ENCODE measurements around the gene JSRP1.

The JSRP1 gene

DNA sequence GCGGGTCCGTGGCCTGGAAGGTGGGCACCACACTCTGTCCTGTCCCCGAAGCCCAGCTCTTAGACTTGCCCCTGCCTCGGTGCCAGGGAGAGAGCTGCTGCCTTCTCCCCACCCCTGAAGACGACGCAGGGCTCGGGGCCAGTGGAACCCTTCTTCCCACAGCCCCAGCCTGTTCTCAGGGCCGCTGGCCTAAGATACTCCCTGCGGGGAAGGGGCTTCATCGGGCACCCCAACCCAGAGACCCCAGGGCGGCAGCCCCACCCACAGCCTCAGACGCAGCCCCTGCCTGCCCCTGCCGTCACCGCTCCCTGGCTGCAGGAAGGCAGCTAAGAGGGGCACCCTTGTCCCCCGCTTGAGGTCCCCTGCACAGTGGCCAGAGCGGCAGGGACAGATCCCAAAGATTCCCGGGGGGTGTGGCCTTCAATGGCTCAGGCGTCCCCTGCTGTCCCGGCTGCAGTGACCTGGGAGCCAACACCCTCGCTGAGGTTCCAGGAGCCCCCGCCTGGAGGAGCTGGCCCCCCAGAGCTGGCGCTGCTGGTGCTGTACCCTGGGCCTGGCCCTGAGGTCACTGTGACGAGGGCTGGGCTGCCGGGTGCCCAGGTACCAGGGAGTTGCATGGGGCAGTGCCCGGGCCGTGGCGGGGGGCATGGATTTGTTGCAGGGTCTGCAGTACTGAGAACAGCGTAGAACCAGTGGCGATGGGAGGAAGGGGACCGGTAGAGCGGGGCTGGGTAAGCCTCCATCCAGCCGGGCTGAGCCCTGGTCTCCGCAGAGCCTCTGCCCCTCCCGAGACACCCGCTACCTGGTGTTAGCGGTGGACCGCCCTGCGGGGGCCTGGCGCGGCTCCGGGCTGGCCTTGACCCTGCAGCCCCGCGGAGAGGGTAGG lies 6.1 kb downstream of the JSRP1 start:
- no peak for DNase-seq (ENCODE audit: low read depth, low spot score)
- Histone ChIP-seq H3K27me3 (ENCODE audit: insufficient read depth, insufficient read length) (no peaks in the 10 kb centered on the region), H3K36me3 (ENCODE audit: insufficient read depth, insufficient read length, low read length) (peaks cover 67% of the 10 kb centered on the region), H3K9me3 (ENCODE audit: insufficient read depth, low read length) (no peaks in the 10 kb centered on the region), H3K4me1 (ENCODE audit: insufficient read depth, insufficient read length) (peaks cover 14% of the 10 kb centered on the region), H3K4me3 (ENCODE audit: insufficient read length, low read depth) (no peak overlapping the region), H3K9ac (ENCODE audit: insufficient read length, low read depth) (no peak overlapping the region)
- TF ChIP-seq YY1 (IDR thresholded peaks at IDR 0.05; ENCODE audit: insufficient read depth, insufficient read length) (no peak), SUZ12 (IDR thresholded peaks at IDR 0.05; ENCODE audit: extremely low read depth, insufficient read depth, insufficient read length) (no peak), ZNF274 (IDR thresholded peaks at IDR 0.05; ENCODE audit: low read depth, low read length) (no peak)

DNA sequence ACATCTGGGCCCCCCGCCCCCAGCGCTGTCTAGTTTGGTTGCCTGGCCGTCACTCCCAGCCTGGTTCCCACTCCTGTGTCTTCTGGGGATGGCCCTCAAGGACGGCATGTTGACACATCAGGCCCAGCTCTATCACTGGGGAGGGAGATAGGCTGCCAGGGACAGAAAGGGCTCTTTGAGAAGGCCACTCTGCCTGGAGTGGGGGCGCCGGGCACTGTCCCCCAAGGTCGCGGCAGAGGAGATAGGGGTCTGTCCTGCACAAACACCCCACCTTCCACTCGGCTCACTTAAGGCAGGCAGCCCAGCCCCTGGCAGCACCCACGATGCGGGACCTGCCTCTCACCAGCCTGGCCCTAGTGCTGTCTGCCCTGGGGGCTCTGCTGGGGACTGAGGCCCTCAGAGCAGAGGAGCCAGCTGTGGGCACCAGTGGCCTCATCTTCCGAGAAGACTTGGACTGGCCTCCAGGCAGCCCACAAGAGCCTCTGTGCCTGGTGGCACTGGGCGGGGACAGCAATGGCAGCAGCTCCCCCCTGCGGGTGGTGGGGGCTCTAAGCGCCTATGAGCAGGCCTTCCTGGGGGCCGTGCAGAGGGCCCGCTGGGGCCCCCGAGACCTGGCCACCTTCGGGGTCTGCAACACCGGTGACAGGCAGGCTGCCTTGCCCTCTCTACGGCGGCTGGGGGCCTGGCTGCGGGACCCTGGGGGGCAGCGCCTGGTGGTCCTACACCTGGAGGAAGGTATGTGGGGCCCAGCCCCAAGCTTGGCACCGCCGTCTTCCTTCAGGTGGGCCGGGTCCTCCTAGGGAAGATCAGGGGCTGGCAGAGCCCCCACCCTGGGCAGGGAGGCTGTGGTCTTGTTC lies 7.0 kb downstream of the JSRP1 start, which contains the start of gene AMH:
Gene AMH (plus strand): TSS at position 314 of the 857 bp plus-strand sequence. CDS start 10 bp downstream, at position 324.
- H3K4me3 ChIP-seq (ENCODE audit: insufficient read length, low read depth): no peak within 1 kb of the TSS
- no peak within 1 kb of the TSS for H3K9ac ChIP-seq (ENCODE audit: insufficient read length, low read depth)
- H3K4me1 ChIP-seq (ENCODE audit: insufficient read depth, insufficient read length): peaks cover 14% of the 10 kb centered on the region
- DNase-seq (ENCODE audit: low read depth, low spot score): no peak
- peaks cover 76% of the 10 kb centered on the region for H3K36me3 ChIP-seq (ENCODE audit: insufficient read depth, insufficient read length, low read length)
- no peak for TF ChIP-seq SUZ12 (IDR thresholded peaks at IDR 0.05; ENCODE audit: extremely low read depth, insufficient read depth, insufficient read length)
- TF ChIP-seq ZNF274 (IDR thresholded peaks at IDR 0.05; ENCODE audit: low read depth, low read length): no peak
- no peak for TF ChIP-seq YY1 (IDR thresholded peaks at IDR 0.05; ENCODE audit: insufficient read depth, insufficient read length)
- H3K9me3 ChIP-seq (ENCODE audit: insufficient read depth, low read length): no peaks in the 10 kb centered on the region
- no peaks in the 10 kb centered on the region for H3K27me3 ChIP-seq (ENCODE audit: insufficient read depth, insufficient read length)

DNA sequence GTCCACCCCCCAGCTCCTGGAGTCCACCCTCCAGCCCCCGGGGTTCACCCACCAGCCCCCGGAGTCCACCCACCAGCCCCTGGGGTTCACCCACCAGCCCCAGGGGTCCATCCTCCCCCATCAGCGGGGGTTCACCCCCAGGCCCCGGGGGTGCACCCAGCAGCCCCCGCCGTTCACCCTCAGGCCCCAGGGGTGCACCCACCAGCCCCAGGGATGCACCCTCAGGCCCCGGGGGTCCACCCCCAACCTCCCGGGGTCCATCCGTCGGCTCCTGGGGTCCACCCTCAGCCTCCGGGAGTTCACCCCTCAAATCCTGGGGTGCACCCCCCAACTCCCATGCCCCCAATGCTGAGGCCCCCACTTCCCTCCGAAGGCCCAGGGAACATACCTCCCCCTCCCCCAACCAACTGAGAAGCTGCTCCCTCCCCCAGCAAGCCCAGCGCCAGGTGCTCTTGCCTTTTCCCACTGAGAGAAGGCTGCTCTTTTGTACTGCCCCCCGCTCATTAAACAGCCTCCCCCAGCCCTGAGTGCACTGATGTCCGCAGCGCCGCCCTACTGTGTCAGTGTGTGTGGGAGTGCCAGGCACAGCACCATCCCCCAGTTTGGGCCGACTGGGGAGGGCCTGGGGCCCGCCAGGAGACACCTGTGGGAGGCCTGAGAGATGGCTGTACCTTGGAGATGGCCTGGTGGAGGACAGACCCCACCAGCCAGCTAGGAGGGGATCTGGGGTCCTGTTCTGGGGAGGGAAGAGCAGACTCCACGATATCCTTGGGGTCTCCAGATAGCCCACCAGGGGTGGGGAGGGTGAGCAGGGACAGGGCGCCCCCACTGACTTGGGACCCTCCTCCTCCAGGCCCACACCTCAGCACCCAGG lies 7.8 kb downstream of the JSRP1 start:
- H3K36me3 ChIP-seq (ENCODE audit: insufficient read depth, insufficient read length, low read length): peaks cover 84% of the 10 kb centered on the region
- DNase-seq (ENCODE audit: low read depth, low spot score): no peak

DNA sequence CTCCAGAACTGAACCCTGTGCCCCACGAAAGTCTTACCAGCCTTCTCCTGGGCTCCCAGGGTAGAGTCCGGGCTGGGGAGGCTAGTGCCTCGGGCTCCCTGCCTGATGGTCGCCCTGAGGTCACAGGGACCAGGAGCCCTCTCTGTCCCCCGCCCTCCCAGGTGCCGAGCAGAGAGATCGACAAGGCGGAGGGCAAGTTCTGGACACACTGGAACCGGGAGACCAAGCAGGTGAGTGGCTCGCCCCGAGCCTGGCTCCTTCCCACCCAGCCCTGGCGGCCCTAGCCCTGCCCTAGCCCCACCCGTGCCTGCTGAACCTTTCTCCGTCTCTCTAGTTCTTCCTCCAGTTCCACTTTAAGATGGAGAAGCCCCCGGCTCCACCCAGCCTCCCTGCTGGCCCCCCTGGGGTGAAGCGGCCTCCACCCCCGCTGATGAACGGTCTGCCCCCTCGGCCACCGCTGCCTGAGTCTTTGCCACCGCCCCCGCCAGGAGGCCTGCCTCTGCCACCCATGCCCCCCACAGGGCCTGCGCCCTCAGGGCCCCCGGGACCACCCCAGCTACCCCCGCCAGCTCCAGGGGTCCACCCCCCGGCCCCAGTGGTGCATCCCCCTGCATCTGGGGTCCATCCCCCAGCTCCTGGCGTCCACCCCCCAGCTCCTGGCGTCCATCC lies 8.7 kb downstream of the JSRP1 start:
- Histone ChIP-seq H3K9me3 (ENCODE audit: insufficient read depth, low read length) (no peaks in the 10 kb centered on the region), H3K4me1 (ENCODE audit: insufficient read depth, insufficient read length) (peaks cover 18% of the 10 kb centered on the region), H3K9ac (ENCODE audit: insufficient read length, low read depth) (no peak overlapping the region), H3K4me3 (ENCODE audit: insufficient read length, low read depth) (no peak overlapping the region), H3K27me3 (ENCODE audit: insufficient read depth, insufficient read length) (no peaks in the 10 kb centered on the region), H3K36me3 (ENCODE audit: insufficient read depth, insufficient read length, low read length) (peaks cover 91% of the 10 kb centered on the region)
- DNase-seq (ENCODE audit: low read depth, low spot score): no peak
- TF ChIP-seq YY1 (IDR thresholded peaks at IDR 0.05; ENCODE audit: insufficient read depth, insufficient read length): no peak
- TF ChIP-seq SUZ12 (IDR thresholded peaks at IDR 0.05; ENCODE audit: extremely low read depth, insufficient read depth, insufficient read length): no peak
- TF ChIP-seq ZNF274 (IDR thresholded peaks at IDR 0.05; ENCODE audit: low read depth, low read length): no peak

More for the DNA sequence above, 7.8 kb downstream of the JSRP1 start:
- no peak overlapping the region for H3K9ac ChIP-seq (ENCODE audit: insufficient read length, low read depth)
- H3K9me3 ChIP-seq (ENCODE audit: insufficient read depth, low read length): no peaks in the 10 kb centered on the region
- H3K4me1 ChIP-seq (ENCODE audit: insufficient read depth, insufficient read length): peaks cover 12% of the 10 kb centered on the region
- TF ChIP-seq ZNF274 (IDR thresholded peaks at IDR 0.05; ENCODE audit: low read depth, low read length): no peak
- no peak for TF ChIP-seq YY1 (IDR thresholded peaks at IDR 0.05; ENCODE audit: insufficient read depth, insufficient read length)
- TF ChIP-seq SUZ12 (IDR thresholded peaks at IDR 0.05; ENCODE audit: extremely low read depth, insufficient read depth, insufficient read length): no peak
- no peaks in the 10 kb centered on the region for H3K27me3 ChIP-seq (ENCODE audit: insufficient read depth, insufficient read length)
- no peak overlapping the region for H3K4me3 ChIP-seq (ENCODE audit: insufficient read length, low read depth)

DNA sequence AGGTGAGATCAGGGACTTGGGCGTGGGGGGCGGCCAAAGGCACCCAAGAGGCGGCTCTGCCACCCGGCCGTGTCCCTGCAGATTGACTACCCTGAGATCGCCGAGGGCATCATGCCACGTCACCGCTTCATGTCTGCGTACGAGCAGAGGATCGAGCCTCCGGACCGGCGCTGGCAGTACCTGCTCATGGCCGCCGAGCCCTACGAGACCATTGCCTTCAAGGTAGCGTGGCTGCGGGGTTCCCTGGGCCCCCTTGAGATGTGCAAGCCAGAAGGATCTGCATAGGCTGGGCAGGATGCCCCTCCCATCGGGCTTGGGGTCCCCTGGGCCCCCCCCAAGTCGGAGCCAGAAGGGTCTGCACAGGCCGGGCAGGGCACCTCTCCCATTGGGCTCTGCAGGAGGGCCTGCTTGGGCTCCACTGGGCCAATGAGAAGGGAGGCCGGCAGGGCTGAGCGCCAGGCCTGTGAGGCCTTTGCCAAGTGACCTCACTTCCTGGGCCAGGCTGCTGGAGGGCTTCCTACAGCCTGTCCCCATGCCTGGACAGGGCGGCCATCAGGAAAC lies 9.3 kb downstream of the JSRP1 start:
- peaks cover 92% of the 10 kb centered on the region for H3K36me3 ChIP-seq (ENCODE audit: insufficient read depth, insufficient read length, low read length)
- no peak overlapping the region for H3K4me3 ChIP-seq (ENCODE audit: insufficient read length, low read depth)
- no peak overlapping the region for H3K9ac ChIP-seq (ENCODE audit: insufficient read length, low read depth)
- H3K27me3 ChIP-seq (ENCODE audit: insufficient read depth, insufficient read length): no peaks in the 10 kb centered on the region
- TF ChIP-seq SUZ12 (IDR thresholded peaks at IDR 0.05; ENCODE audit: extremely low read depth, insufficient read depth, insufficient read length) (no peak), YY1 (IDR thresholded peaks at IDR 0.05; ENCODE audit: insufficient read depth, insufficient read length) (no peak), ZNF274 (IDR thresholded peaks at IDR 0.05; ENCODE audit: low read depth, low read length) (no peak)
- peaks cover 21% of the 10 kb centered on the region for H3K4me1 ChIP-seq (ENCODE audit: insufficient read depth, insufficient read length)
- no peak for DNase-seq (ENCODE audit: low read depth, low spot score)
- H3K9me3 ChIP-seq (ENCODE audit: insufficient read depth, low read length): no peaks in the 10 kb centered on the region
